ENCODE measurements around the gene RBSN. TPM values are rescaled to one million over a fixed set of nuclear protein-coding genes. Genes with fewer than 3 reads are reported as not detected.

The RBSN gene
- total RNA-seq, 3 donors from 2014 or later, result 16.5 to 36.8 (median 18.2) TPM

GRCh38 chr3:15113884-15114283 lies 14.9 kb upstream of the RBSN start:
- no peaks in the 10 kb centered on the region for H3K36me3 ChIP-seq (ENCODE audit: low read depth)
- no peak for TF ChIP-seq CTCF (IDR thresholded peaks at IDR 0.05)
- DNase-seq (no peak), ATAC-seq (no peak)
- intact Hi-C loops (cut with DNase I, micrococcal nuclease), result no loop called here
- H3K4me3 ChIP-seq, result no peak overlapping the region
- no peaks in the 10 kb centered on the region for H3K9me3 ChIP-seq
- H3K4me1 ChIP-seq (ENCODE audit: low read depth), result no peaks in the 10 kb centered on the region

GRCh38 chr3:15113471-15113870 lies 14.5 kb upstream of the RBSN start:
- Histone ChIP-seq H3K36me3 (ENCODE audit: low read depth) (no peaks in the 10 kb centered on the region), H3K4me1 (ENCODE audit: low read depth) (no peaks in the 10 kb centered on the region), H3K4me3 (no peak overlapping the region), H3K9me3 (no peaks in the 10 kb centered on the region)
- no peak for TF ChIP-seq CTCF (IDR thresholded peaks at IDR 0.05)
- intact Hi-C loops (cut with DNase I, micrococcal nuclease), result no loop called here
- DNase-seq (no peak), ATAC-seq (peak; percentile 45)

GRCh38 chr3:15112011-15112410 lies 13.1 kb upstream of the RBSN start:
- H3K4me3 ChIP-seq, result no peak overlapping the region
- TF ChIP-seq CTCF (IDR thresholded peaks at IDR 0.05), result no peak
- no peak for ATAC-seq
- intact Hi-C loops (cut with DNase I, micrococcal nuclease), result no loop called here
- H3K4me1 ChIP-seq (ENCODE audit: low read depth), result no peaks in the 10 kb centered on the region
- no peaks in the 10 kb centered on the region for H3K9me3 ChIP-seq
- no peak for DNase-seq
- H3K36me3 ChIP-seq (ENCODE audit: low read depth), result no peaks in the 10 kb centered on the region

- Histone ChIP-seq H3K4me1 (ENCODE audit: low read depth) (no peaks in the 10 kb centered on the region), H3K9me3 (no peaks in the 10 kb centered on the region), H3K36me3 (ENCODE audit: low read depth) (no peaks in the 10 kb centered on the region), H3K4me3 (no peak overlapping the region)
- intact Hi-C loops (cut with DNase I, micrococcal nuclease), result no loop called here
- DNase-seq (no peak), ATAC-seq (no peak)
- no peak for TF ChIP-seq CTCF (IDR thresholded peaks at IDR 0.05)
Measured at GRCh38 chr3:15110206-15110605, 11.3 kb upstream of the RBSN start.

- H3K4me1 ChIP-seq (ENCODE audit: low read depth), result no peaks in the 10 kb centered on the region
- DNase-seq (no peak), ATAC-seq (no peak)
- no peak overlapping the region for H3K4me3 ChIP-seq
- no peaks in the 10 kb centered on the region for H3K9me3 ChIP-seq
- no peaks in the 10 kb centered on the region for H3K36me3 ChIP-seq (ENCODE audit: low read depth)
- intact Hi-C loops (cut with DNase I, micrococcal nuclease), result loop anchor here in 1 of 2 donors (10.0 kb wide), 1 partner anchor 96 kb away; the partner anchor contains the start of gene CAPN7
- no peak for TF ChIP-seq CTCF (IDR thresholded peaks at IDR 0.05)
Measured at GRCh38 chr3:15108869-15109268, 9.9 kb upstream of the RBSN start.

- ATAC-seq (peak; percentile 93), DNase-seq (peak; percentile 47 to 82 (median 70))
- Histone ChIP-seq H3K9me3 (no peaks in the 10 kb centered on the region), H3K36me3 (ENCODE audit: low read depth) (no peaks in the 10 kb centered on the region), H3K4me3 (no peak overlapping the region), H3K4me1 (ENCODE audit: low read depth) (peaks cover 3% of the 10 kb centered on the region)
- TF ChIP-seq CTCF (IDR thresholded peaks at IDR 0.05), result peak; percentile 90
- intact Hi-C loops (cut with DNase I, micrococcal nuclease), result loop anchor here in 1 of 2 donors (10.0 kb wide), 1 partner anchor 97 kb away; the partner anchor contains the start of gene CAPN7
Measured at GRCh38 chr3:15108082-15108545, 9.2 kb upstream of the RBSN start.

Measured in mucosa of descending colon (tissue), 3 donors.